ENCODE results near the gene ARHGAP32.
"Not testable (repeated sequence)": the region's sequence is repeated elsewhere in the genome, so short reads cannot be mapped to it uniquely, and the experiment has no call there.

The ARHGAP32 gene

GRCh38 chr11:129023968-129024676 is 168.0 kb downstream of the ARHGAP32 start:
- no peak for DNase-seq (ENCODE audit: low read depth)

GRCh38 chr11:129021295-129021694 is 170.8 kb downstream of the ARHGAP32 start:
- DNase-seq (ENCODE audit: low read depth): no peak

DNA sequence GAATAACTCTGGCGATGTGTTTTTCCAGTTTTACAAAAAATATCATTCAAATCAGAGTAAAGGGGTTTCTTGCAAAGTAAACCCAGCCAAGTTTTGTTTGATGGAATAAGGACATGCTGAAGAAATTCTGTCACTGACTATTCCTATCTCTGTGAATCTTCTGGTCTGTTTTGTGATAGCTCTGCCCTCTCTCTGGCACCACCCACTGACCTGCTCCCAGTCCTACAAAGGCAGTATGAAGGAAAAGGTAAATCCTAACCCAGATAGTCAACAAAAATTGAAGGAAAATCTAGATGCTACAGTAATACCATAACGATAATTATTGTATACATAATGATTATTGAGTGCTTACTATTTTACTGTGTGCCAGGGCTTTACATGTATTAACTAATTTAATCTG is 173.1 kb downstream of the ARHGAP32 start:
- no peak for DNase-seq (ENCODE audit: low read depth)

DNA sequence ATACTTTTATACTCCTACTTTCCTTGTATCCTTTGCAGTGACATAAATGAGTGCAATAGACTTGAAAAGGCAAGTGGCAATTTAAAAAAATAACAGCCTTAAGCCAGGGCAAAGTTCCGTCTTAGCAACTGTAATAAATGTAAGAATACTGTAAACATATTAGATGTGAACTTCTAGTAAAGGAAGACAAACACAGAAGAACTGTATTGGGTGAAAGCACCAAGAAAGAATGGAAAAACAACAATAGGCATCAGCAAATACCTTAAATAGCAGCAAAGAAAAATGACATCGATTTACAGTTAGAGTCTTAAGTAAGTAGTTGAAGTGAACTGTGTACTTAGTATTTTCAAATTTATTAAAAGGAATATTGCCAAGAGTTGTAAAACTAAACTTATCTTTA is 174.0 kb downstream of the ARHGAP32 start:
- no peak for DNase-seq (ENCODE audit: low read depth)

DNA sequence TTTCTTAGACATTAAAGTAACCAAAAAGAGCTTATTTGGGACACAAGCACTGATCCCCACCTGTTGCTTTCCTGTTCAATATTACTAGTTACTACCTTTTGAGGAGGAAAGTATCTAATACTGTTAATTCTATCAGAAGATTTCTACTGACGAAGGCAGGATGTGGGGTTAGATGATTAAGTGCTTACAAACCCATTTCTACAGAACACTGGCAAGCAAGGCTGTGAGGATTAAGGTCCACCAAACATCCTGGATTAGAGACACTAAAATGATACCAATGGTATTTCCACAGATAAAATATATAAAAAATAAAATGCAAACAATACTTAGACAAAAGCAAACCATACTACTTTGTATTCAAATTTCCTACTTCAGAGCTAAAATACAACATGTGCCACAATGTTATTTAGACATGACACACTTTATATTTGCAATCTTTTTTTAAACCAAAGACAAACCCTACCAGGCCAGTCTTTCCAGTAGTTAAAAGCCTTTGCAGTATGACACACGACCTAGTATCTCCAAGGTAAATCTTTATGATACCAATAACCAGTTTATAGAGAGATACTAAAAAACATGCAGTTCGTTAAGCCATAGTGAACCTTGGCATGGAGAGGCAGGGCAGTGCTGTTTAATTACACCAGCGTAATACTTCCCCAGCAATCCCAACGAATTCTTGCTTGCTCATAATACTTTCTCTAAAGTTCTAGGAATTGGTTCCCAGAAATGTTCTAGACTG is 178.2 kb downstream of the ARHGAP32 start:
- DNase-seq (ENCODE audit: low read depth): no peak

GRCh38 chr11:129012880-129013279 is 179.2 kb downstream of the ARHGAP32 start:
- no peak for DNase-seq (ENCODE audit: low read depth)

DNA sequence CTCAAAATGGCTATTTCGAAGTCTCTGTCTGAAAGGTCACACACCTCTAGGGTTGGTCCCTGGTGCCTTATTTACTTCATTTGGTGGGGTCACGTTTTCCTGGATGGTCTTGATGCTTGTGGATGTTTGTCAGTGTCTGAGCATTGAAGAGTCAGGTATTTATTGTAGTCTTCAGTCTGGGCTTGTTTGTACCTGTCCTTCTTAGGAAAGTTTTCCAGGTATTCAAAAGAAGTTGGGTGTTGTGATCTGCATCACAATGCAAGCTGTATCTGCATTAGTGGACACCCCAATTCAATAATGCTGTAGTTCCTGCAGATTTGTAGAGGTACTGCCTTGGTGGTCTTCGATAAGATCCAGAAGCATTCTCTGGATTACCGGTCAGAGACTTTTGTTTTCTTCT is 186.0 kb downstream of the ARHGAP32 start:
- no peak for DNase-seq (ENCODE audit: low read depth)

GRCh38 chr11:128999165-128999564 is 193.0 kb downstream of the ARHGAP32 start:
- DNase-seq (ENCODE audit: low read depth): not testable (repeated sequence)

DNA sequence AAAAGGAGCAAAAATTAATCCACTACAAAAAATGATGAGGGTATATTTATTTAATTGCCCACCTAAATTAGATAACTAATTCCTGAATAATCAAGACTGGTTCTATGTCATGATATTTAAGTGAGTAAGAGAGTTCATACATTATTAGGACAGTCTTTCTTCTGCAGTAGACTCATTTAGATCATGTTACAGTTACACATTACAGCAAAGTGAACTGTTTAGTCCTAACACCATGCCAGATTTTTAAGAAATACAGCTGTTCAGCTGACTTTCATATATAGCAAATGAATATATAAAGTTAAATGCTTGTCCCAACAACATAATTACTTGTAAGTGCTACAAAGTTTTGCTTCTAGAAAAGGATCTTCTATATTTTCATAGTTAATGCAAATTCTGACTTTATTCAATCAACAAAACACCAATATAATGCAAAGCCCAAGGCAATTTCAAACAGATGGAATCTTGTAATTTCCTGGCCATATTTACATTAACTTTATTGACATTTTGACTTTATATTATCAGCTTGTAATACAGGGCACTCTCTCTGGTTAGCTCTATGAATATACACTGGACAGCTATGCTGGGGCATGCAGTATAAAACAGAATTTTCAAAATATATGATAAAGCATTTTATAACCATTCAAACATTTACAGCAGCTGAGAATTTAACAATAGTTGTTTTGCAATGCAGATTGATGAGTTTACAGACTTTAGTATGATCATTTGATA is 203.7 kb downstream of the ARHGAP32 start:
- DNase-seq (ENCODE audit: low read depth): no peak

GRCh38 chr11:128985880-128986279 is 206.2 kb downstream of the ARHGAP32 start:
- DNase-seq (ENCODE audit: low read depth): no peak

- no peak for DNase-seq (ENCODE audit: low read depth)
Observed at GRCh38 chr11:128983023-128983422, 209.1 kb downstream of the ARHGAP32 start.

- DNase-seq (ENCODE audit: low read depth): no peak
Observed at GRCh38 chr11:128981254-128981653, 210.9 kb downstream of the ARHGAP32 start.

DNA sequence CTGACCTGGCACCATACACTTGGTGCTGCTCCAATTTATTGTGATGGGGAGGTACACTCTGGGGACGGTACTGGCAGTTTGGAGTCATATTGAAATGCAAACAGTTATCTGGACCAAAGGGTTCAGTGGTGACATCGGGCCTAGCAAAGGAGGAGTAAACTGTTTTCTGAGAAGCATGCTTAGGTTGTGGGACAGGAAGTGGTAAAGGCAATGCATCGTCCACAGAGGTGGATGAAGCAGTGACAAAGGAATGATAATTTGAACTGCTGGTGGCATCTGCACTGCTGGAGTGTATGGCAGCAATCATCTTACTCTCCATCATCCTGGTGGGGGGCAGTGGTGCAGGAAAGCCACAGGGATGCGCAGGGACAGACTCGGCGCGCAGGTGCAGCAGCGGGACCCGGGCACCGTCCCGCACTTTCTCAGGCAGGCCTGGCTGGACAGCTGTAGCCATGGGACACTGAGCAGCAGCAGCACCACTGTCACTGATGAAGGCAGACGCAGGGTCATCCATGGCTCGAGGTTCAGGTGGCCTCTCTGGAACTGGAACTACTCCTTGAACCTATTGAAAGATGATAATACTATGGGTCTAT is 221.4 kb downstream of the ARHGAP32 start:
- DNase-seq (ENCODE audit: low read depth): no peak

DNA sequence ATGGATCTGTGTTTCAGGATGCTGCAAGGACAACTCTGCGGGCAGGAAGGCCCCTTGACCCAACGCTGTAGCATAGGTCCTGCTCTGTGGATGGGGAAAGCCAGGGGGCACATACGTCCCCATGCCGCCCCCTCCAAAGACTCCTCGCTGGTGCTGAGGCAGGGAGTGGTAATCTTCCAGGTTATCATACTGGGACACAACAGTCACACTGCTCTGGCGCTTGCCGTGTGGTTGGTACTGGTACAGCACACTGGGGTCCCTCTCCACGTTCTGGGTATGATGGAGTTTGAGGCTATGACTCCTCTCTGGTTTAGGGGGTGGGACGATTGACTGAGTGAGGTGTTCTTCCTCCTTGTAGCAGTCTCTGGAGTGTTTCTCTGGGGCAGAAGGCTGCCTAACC is 223.2 kb downstream of the ARHGAP32 start:
- no peak for DNase-seq (ENCODE audit: low read depth)

DNA sequence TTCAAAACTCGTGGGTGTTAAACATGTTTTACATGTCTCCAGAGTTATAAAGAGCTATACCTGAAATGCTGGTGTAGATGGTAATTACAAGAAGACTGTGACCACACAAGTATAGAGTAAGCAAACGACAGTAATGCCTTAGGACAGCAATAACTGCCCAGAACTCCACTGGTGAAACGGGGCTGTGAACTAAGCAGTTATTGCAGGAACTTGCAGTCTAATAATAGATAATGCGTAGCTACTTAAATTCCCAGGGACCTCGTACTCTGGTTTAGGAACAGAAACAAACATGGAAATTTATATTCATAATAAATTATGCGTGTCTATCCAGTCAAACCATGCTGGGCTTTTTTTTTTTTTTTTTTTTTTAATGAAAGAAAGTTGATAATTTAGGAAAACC is 224.5 kb downstream of the ARHGAP32 start:
- no peak for DNase-seq (ENCODE audit: low read depth)

DNA sequence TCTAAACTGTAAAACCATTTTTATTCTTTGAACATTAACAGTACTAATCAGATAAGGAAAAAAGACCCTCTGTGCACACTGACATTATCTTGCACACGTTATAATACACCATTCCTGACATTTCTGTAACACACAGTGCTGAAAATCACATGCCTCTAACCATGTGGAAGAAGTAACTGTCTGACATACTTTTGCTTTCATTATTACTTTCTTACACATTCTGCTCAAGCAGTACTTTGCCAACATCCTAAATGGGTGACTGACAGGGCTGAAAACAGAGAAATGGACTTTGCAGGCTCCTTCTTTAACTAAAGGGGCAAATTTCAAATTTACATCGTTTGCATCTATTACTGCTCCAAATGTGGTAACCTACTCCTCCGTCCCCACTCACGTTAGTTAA is 226.6 kb downstream of the ARHGAP32 start:
- DNase-seq (ENCODE audit: low read depth): no peak

- no peak for DNase-seq (ENCODE audit: low read depth)
Observed at GRCh38 chr11:128964463-128964930, 227.6 kb downstream of the ARHGAP32 start.

GRCh38 chr11:128963744-128964325 is 228.3 kb downstream of the ARHGAP32 start:
- no peak for DNase-seq (ENCODE audit: low read depth)

GRCh38 chr11:128962896-128963295 is 229.2 kb downstream of the ARHGAP32 start:
- no peak for DNase-seq (ENCODE audit: low read depth)

DNA sequence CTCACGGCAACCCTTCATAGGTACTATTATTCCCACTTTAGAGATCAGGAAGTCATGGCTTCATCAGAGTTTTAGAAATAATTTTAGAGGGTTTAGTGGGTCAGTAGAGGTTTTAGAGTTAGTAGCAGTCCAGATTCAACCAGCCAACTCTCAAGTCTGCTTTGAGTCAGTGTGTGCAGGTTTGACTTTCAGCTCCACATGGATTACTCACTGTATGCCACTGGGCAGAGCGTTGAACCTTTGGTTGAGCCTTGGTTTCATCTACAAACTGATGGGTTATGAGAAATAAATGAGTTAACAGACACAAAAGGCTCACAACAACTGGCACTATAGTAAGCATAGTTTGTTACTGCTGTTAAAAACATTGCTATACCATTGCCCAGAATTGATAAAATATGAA is 230.5 kb downstream of the ARHGAP32 start:
- DNase-seq (ENCODE audit: low read depth): no peak

GRCh38 chr11:128957202-128957482 is 235.0 kb downstream of the ARHGAP32 start:
- no peak for DNase-seq (ENCODE audit: low read depth)
